SHP77 treated with DMSO at 0.1 percent for 48 hours (cell line): ENCODE results near the gene PRMT9.

Experiments
- DNase-seq: peaks from one replicate; lab custom pipeline; 2025; lab: John Stamatoyannopoulos, UW

The PRMT9 gene

GRCh38 chr4:147678796-147679549 is 5.0 kb downstream of the PRMT9 start:
- no peak for DNase-seq

GRCh38 chr4:147678106-147678505 is 5.9 kb downstream of the PRMT9 start:
- DNase-seq = no peak

- DNase-seq = no peak
Measured at GRCh38 chr4:147674496-147674895, 9.5 kb downstream of the PRMT9 start.

- DNase-seq = no peak
Measured at GRCh38 chr4:147674073-147674472, 9.9 kb downstream of the PRMT9 start.

- no peak for DNase-seq
Measured at GRCh38 chr4:147658501-147658900, 25.5 kb downstream of the PRMT9 start.

GRCh38 chr4:147655639-147656038 is 28.3 kb downstream of the PRMT9 start:
- no peak for DNase-seq

GRCh38 chr4:147651563-147651962 is 32.4 kb downstream of the PRMT9 start:
- DNase-seq = no peak

GRCh38 chr4:147648656-147649055 is 35.3 kb downstream of the PRMT9 start:
- no peak for DNase-seq

GRCh38 chr4:147645099-147645498 is 38.9 kb downstream of the PRMT9 start:
- DNase-seq = no peak

GRCh38 chr4:147644471-147644870 is 39.5 kb downstream of the PRMT9 start:
- no peak for DNase-seq

GRCh38 chr4:147643616-147644015 is 40.3 kb downstream of the PRMT9 start:
- no peak for DNase-seq

GRCh38 chr4:147640331-147640730 is 43.6 kb downstream of the PRMT9 start:
- DNase-seq = no peak

GRCh38 chr4:147639388-147639787 is 44.6 kb downstream of the PRMT9 start:
- no peak for DNase-seq

- DNase-seq = no peak
Measured at GRCh38 chr4:147638942-147639341, 45.0 kb downstream of the PRMT9 start.

GRCh38 chr4:147638365-147638764 is 45.6 kb downstream of the PRMT9 start:
- DNase-seq = no peak

GRCh38 chr4:147635348-147635747 is 48.6 kb downstream of the PRMT9 start:
- DNase-seq = no peak

- DNase-seq = no peak
Measured at GRCh38 chr4:147633643-147634042, 50.3 kb downstream of the PRMT9 start.

- DNase-seq = no peak
Measured at GRCh38 chr4:147633113-147633512, 50.9 kb downstream of the PRMT9 start.

- DNase-seq = no peak
Measured at GRCh38 chr4:147629783-147630730, 53.9 kb downstream of the PRMT9 start.

- no peak for DNase-seq
Measured at GRCh38 chr4:147628415-147628814, 55.5 kb downstream of the PRMT9 start.

- no peak for DNase-seq
Measured at GRCh38 chr4:147626903-147627302, 57.1 kb downstream of the PRMT9 start.

GRCh38 chr4:147625733-147626132 is 58.2 kb downstream of the PRMT9 start:
- no peak for DNase-seq

- no peak for DNase-seq
Measured at GRCh38 chr4:147620315-147620714, 63.6 kb downstream of the PRMT9 start.
